ENCODE measurements around the gene LYRM4. TPM values are rescaled to one million over a fixed set of nuclear protein-coding genes. Genes with fewer than 3 reads are reported as not detected.

LYRM4 gene
- total RNA-seq, 1 donor from 2014 or later, result 22.4 TPM

DNA sequence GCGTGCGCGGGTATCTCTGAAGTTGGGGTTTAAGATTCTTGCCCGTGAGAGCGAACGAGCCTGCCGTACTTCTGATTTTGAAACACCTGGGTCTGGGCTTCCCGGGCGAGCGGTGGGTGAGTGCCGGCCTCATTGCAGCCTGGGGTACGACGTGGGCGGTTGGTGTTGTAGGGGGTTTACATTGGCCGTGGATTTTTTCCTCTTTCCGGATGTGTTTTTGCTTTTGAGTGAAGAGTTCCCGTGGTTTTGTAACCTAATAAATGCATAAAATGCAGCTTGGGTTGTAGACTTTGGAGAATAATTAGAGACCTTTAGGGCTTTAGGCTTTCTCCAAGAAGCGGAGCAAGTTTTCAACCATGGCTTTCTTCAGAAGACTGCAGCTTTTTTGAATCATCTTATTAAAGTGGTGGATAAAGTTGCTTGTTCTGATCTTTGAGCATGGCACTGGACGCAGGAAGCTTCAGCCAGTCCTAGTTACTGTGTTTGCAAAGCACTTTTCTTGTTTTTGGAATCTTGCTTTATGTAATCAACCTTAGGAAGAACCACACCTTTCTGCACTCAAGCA is 877 bp upstream of the LYRM4 start:
- H3K27ac ChIP-seq, result peak overlapping the region; percentile 96
- H3K9me3 ChIP-seq, result no peaks in the 10 kb centered on the region

DNA sequence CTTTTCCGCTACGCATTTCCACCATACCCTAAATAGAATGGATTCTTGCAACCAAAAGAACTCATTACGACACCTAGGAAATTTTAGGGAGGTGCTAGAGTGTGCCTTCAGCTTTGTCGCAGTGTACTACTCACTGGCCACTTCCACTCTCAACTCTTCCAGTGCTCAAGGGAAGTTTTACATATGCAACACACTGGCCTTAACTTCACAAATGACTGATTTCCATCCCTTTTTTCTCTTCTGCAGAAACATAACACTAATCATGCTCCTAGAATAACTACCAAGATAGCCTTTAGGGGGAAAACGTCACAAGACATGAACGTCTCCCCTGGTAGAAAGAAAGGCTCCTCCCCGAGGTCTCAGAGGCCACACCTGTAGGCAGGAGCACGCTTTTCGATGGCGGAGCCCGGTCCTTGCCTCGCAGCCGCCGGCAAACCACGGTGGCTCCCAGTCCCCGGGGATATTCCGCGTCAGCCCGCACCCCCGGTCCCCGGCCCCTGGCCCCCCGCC is 584 bp downstream of the LYRM4 start:
- Histone ChIP-seq H3K4me3 (peak overlapping the region; percentile 84), H3K4me1 (peaks cover 27% of the 10 kb centered on the region), H3K36me3 (no peaks in the 10 kb centered on the region), H3K27me3 (ENCODE audit: low read depth) (no peaks in the 10 kb centered on the region), H3K9me3 (no peaks in the 10 kb centered on the region), H3K27ac (peak overlapping the region; percentile 96)
- intact Hi-C loops (cut with DNase I), result no loop called here
- peak; percentile 79 for ATAC-seq
- peak; percentile 75 for DNase-seq
- TF ChIP-seq, protein P1, sequence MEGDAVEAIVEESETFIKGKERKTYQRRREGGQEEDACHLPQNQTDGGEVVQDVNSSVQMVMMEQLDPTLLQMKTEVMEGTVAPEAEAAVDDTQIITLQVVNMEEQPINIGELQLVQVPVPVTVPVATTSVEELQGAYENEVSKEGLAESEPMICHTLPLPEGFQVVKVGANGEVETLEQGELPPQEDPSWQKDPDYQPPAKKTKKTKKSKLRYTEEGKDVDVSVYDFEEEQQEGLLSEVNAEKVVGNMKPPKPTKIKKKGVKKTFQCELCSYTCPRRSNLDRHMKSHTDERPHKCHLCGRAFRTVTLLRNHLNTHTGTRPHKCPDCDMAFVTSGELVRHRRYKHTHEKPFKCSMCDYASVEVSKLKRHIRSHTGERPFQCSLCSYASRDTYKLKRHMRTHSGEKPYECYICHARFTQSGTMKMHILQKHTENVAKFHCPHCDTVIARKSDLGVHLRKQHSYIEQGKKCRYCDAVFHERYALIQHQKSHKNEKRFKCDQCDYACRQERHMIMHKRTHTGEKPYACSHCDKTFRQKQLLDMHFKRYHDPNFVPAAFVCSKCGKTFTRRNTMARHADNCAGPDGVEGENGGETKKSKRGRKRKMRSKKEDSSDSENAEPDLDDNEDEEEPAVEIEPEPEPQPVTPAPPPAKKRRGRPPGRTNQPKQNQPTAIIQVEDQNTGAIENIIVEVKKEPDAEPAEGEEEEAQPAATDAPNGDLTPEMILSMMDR (IDR thresholded peaks at IDR 0.05), result no peak

More for the DNA sequence above, 877 bp upstream of the LYRM4 start:
- intact Hi-C loops (cut with DNase I), result no loop called here
- Histone ChIP-seq H3K27me3 (ENCODE audit: low read depth) (no peaks in the 10 kb centered on the region), H3K4me1 (peaks cover 29% of the 10 kb centered on the region), H3K36me3 (no peaks in the 10 kb centered on the region), H3K4me3 (peak overlapping the region; percentile 84)
- TF ChIP-seq, protein P1 (IDR thresholded peaks at IDR 0.05), result no peak
- DNase-seq, result no peak
- no peak for ATAC-seq

DNA sequence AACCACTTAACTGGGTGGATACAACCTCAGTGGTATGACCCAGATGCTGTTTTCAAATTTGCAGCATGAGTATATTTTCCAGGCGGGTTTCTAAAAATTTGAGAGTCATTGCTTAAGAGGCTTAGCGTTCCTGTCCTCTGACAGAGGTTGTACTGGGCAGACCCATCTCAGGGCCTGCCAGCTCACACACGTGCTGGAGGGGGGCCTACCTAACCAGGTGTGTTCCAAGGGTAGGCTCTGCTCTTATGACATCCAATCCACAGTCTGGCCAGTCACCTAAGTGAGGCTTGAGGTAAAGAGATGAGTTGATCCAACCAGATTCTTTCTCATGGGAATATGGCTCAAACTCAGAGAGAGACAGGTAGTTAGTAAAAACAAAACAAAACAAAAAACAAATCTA is 1.3 kb downstream of the LYRM4 start:
- intact Hi-C loops (cut with DNase I), result no loop called here
- Histone ChIP-seq H3K4me1 (peaks cover 22% of the 10 kb centered on the region), H3K36me3 (no peaks in the 10 kb centered on the region), H3K27me3 (ENCODE audit: low read depth) (no peaks in the 10 kb centered on the region), H3K27ac (peak overlapping the region; percentile 28), H3K9me3 (no peaks in the 10 kb centered on the region), H3K4me3 (peak overlapping the region; percentile 84)
- DNase-seq (no peak), ATAC-seq (no peak)
- TF ChIP-seq, protein P1 (IDR thresholded peaks at IDR 0.05), result no peak

DNA sequence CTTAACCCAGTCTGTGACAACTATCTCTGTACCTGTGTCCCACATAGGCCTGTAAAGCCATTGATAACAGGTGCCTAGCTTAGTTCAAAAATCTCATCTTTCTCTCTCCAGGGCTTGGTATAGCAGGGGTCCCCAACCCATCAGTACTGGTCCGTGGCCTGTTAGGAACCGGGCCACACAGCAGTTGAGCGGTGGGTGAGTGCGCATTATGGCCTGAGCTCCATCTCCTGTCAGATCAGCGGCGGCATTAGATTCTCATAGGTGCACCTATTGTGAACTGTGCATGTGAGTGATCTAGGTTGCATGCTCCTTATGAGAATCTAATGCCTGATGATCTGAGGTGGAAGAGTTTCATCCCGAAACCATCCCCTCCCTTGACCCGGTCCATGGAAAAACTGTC is 3.4 kb downstream of the LYRM4 start:
- no peak overlapping the region for H3K27ac ChIP-seq
- H3K9me3 ChIP-seq, result no peaks in the 10 kb centered on the region
- H3K36me3 ChIP-seq, result no peaks in the 10 kb centered on the region
- intact Hi-C loops (cut with DNase I), result no loop called here
- ATAC-seq, result no peak
- no peak overlapping the region for H3K4me3 ChIP-seq
- H3K27me3 ChIP-seq (ENCODE audit: low read depth), result no peaks in the 10 kb centered on the region
- DNase-seq, result no peak
- H3K4me1 ChIP-seq, result peaks cover 12% of the 10 kb centered on the region
- TF ChIP-seq, protein P1 (IDR thresholded peaks at IDR 0.05), result no peak

DNA sequence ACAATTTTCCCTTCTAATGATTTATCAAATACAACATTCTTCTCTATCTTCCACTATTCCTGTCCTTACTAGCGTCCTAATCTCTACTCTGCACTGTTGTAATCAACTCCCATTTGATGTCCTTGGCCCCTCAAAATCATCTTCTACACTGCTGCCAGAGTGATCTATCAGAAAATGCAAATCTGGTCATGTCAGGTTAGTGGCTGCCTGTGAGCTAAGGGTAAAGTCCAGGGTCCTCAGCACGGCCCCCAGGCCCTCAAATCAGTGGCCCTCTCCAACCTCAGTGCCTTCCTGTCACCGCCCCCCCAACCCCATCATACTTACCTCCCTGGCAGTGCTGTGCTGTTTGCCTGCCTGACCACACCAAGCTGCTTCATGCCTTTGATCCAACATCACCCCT is 3.8 kb downstream of the LYRM4 start:
- Histone ChIP-seq H3K4me3 (no peak overlapping the region), H3K36me3 (no peaks in the 10 kb centered on the region), H3K27me3 (ENCODE audit: low read depth) (no peaks in the 10 kb centered on the region), H3K27ac (no peak overlapping the region), H3K9me3 (no peaks in the 10 kb centered on the region), H3K4me1 (peaks cover 8% of the 10 kb centered on the region)
- intact Hi-C loops (cut with DNase I), result no loop called here
- DNase-seq (no peak), ATAC-seq (no peak)
- TF ChIP-seq, protein P1 (IDR thresholded peaks at IDR 0.05), result no peak
